ENCODE results near the gene EPB41L3. TPM values are rescaled to one million over a fixed set of nuclear protein-coding genes. Genes with fewer than 3 reads are reported as not detected.
A peak's percentile ranks its signal among the peaks of the same experiment; 100 is the strongest.

Gene EPB41L3
- total and polyA plus RNA-seq, 8 donors: 30.0 to 98.7 (median 44.3) TPM

- Histone ChIP-seq H3K4me1 (no peaks in the 10 kb centered on the region), H3K36me3 (peaks cover 0 to 10% of the 10 kb centered on the region in 2 donors), H3K27me3 (no peaks in the 10 kb centered on the region), H3K9me3 (no peaks in the 10 kb centered on the region), H3K4me3 (no peak overlapping the region), H3K27ac (no peak overlapping the region)
- intact Hi-C loops (cut with DNase I): no loop called here
- TF ChIP-seq, protein P1, sequence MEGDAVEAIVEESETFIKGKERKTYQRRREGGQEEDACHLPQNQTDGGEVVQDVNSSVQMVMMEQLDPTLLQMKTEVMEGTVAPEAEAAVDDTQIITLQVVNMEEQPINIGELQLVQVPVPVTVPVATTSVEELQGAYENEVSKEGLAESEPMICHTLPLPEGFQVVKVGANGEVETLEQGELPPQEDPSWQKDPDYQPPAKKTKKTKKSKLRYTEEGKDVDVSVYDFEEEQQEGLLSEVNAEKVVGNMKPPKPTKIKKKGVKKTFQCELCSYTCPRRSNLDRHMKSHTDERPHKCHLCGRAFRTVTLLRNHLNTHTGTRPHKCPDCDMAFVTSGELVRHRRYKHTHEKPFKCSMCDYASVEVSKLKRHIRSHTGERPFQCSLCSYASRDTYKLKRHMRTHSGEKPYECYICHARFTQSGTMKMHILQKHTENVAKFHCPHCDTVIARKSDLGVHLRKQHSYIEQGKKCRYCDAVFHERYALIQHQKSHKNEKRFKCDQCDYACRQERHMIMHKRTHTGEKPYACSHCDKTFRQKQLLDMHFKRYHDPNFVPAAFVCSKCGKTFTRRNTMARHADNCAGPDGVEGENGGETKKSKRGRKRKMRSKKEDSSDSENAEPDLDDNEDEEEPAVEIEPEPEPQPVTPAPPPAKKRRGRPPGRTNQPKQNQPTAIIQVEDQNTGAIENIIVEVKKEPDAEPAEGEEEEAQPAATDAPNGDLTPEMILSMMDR (IDR thresholded peaks at IDR 0.05): no peak
- DNase-seq (no peak), ATAC-seq (no peak)
Measured at GRCh38 chr18:5429681-5430080, 114.1 kb downstream of the EPB41L3 start.

DNA sequence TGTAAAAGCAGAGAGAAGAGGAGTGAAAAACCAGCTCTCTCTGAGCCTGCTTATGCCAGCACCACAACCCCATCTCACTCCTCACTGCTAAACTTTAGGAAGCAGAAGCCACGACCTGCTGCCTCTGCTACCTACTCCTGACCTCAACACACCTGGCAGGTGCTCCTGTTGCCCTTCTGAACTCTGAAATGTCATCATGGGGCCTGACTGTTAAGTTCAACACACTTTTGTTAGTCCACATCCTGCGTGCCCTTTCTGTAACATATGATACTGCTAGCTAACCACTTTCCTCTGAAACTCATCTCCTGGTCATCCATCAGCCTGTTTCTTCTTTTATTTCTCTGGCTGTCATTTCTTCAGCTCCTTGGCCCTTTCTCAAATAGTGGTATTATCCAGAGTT is 118.1 kb downstream of the EPB41L3 start:
- DNase-seq (no peak), ATAC-seq (no peak)
- TF ChIP-seq, protein P1 (IDR thresholded peaks at IDR 0.05): no peak
- Histone ChIP-seq H3K36me3 (no peaks in the 10 kb centered on the region), H3K27ac (no peak overlapping the region), H3K4me1 (no peaks in the 10 kb centered on the region), H3K4me3 (no peak overlapping the region), H3K9me3 (no peaks in the 10 kb centered on the region), H3K27me3 (no peaks in the 10 kb centered on the region)
- intact Hi-C loops (cut with DNase I): no loop called here

- DNase-seq (peak in 1 of 4 donors; percentile 30), ATAC-seq (peak; percentile 53)
- Histone ChIP-seq H3K4me3 (no peak overlapping the region), H3K4me1 (no peaks in the 10 kb centered on the region), H3K36me3 (no peaks in the 10 kb centered on the region), H3K9me3 (no peaks in the 10 kb centered on the region), H3K27me3 (no peaks in the 10 kb centered on the region), H3K27ac (no peak overlapping the region)
- intact Hi-C loops (cut with DNase I): no loop called here
- TF ChIP-seq, protein P1 (IDR thresholded peaks at IDR 0.05): peak; percentile 23 to 31
Measured at GRCh38 chr18:5424903-5425664, 118.7 kb downstream of the EPB41L3 start.

- intact Hi-C loops (cut with DNase I): no loop called here
- H3K9me3 ChIP-seq: no peaks in the 10 kb centered on the region
- ATAC-seq: no peak
Measured at GRCh38 chr18:5422626-5423025, 121.2 kb downstream of the EPB41L3 start.

DNA sequence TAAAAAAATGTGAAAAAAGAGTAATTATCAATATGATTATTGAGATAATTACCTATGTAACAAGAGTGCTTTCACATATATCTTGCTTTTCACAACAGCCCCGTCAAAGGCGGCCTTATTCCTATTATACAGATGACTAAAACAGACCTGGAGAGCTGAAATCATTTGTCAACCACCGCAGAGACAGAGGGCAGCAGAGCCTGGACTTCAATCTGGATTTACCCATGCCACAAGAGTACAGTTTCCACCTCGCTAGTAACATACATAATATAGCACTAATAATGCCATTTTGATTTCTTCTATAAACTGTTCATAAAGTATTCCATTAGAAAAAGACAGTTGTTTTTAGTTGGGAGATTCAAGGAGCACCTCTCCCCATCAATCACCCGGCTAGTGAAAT is 121.8 kb downstream of the EPB41L3 start:
- TF ChIP-seq, protein P1 (IDR thresholded peaks at IDR 0.05): no peak
- no peak overlapping the region for H3K4me3 ChIP-seq
- no peak overlapping the region for H3K27ac ChIP-seq
- H3K4me1 ChIP-seq: peaks cover 0 to 10% of the 10 kb centered on the region in 2 donors
- H3K9me3 ChIP-seq: no peaks in the 10 kb centered on the region
- H3K27me3 ChIP-seq: no peaks in the 10 kb centered on the region
- ATAC-seq: no peak
- H3K36me3 ChIP-seq: no peaks in the 10 kb centered on the region
- DNase-seq: no peak
- intact Hi-C loops (cut with DNase I): no loop called here

More at GRCh38 chr18:5422626-5423025, 121.2 kb downstream of the EPB41L3 start:
- Histone ChIP-seq H3K4me1 (peaks cover 0 to 7% of the 10 kb centered on the region in 2 donors), H3K27ac (no peak overlapping the region), H3K36me3 (no peaks in the 10 kb centered on the region), H3K27me3 (no peaks in the 10 kb centered on the region), H3K4me3 (no peak overlapping the region)
- DNase-seq: no peak
- TF ChIP-seq, protein P1 (IDR thresholded peaks at IDR 0.05): no peak

All from left lung (tissue), 10 donors.